GM12878 (cell line): ENCODE data around the gene LPCAT3. TPM values are rescaled to one million over a fixed set of nuclear protein-coding genes. Genes with fewer than 3 reads are reported as not detected.

Experiments used
- ATAC-seq: fragments of 200-7000 bp; cut with Tn5 transposase; 3 replicates; pipeline ENCODE4 v1.9.1; 2020; ENCODE audit warnings: mild to moderate bottlenecking, moderate library complexity
- BruUV-seq: library from RNA; stranded (reverse); fragments of 400-500 nt; replicated peaks from 2 replicates; lab custom pipeline; 2021; lab: Mats Ljungman, UMichigan
- CTCF ChIA-PET: fragments of 300-600 bp; sonication (Branson Sonifier 250); formaldehyde crosslinking; extraction: SDS; loops from one replicate; lab custom pipeline; 2021; ENCODE audit warnings: inconsistent platforms; lab: Yijun Ruan, JAX
- POLR2A ChIA-PET: fragments of 350-600 bp; formaldehyde crosslinking; extraction: SDS; loops from one replicate; lab custom pipeline; 2021; ENCODE audit warnings: inconsistent platforms; lab: Charles Lee
- RAD21 ChIA-PET: fragments of 300-600 bp; sonication (Branson Sonifier 250); formaldehyde crosslinking; loops from one replicate; lab custom pipeline; 2023; ENCODE audit warnings: antibody characterized with exemption; ENCODE audit not compliant: unreplicated experiment; lab: Charles Lee
- SMC1A ChIA-PET: fragments of 300-600 bp; sonication (Branson Sonifier 250); formaldehyde crosslinking; loops from one replicate; lab custom pipeline; 2023; ENCODE audit not compliant: unreplicated experiment, uncharacterized antibody; lab: Charles Lee
- DNase-seq: peaks from one replicate; pipeline ENCODE4 v3.0.0-alpha.2; 2011; ENCODE audit warnings: low read depth, low spot score
- FAIRE-seq: peaks from 3 replicates; lab custom pipeline; 2011; peaks lifted over from hg19 to GRCh38; lab: Jason Lieb, UNC
- H2AFZ ChIP-seq: 2 replicates; pipeline ENCODE4 v1.6.0; 2011; ENCODE audit warnings: low read depth, low read length, control low read depth; ENCODE audit not compliant: control insufficient read depth
- H3K27ac ChIP-seq: 2 replicates; pipeline ENCODE4 v1.5.1; 2011; ENCODE audit warnings: control low read depth; ENCODE audit not compliant: control insufficient read depth, insufficient read depth
- H3K27me3 ChIP-seq, 2 experiments: replicated peaks in 1 of 2; 2 replicates each; pipeline versions ENCODE4 v1.6.0 to v1.6.1; 2011; ENCODE audit warnings: low read length in 1 of 2; ENCODE audit not compliant: control insufficient read depth in 2 of 2, insufficient read depth in 2 of 2
- H3K36me3 ChIP-seq, 2 experiments: 2 replicates each; pipeline ENCODE4 v1.5.1; 2011; ENCODE audit warnings: low read length in 1 of 2; ENCODE audit not compliant: control insufficient read depth in 2 of 2, insufficient read depth in 2 of 2
- H3K4me1 ChIP-seq: 2 replicates; pipeline ENCODE4 v1.6.1; 2011; ENCODE audit warnings: mild to moderate bottlenecking, low read length, moderate library complexity, mixed read lengths; ENCODE audit not compliant: control insufficient read depth, insufficient read depth
- H3K4me2 ChIP-seq: 2 replicates; pipeline ENCODE4 v1.6.0; 2011; ENCODE audit warnings: control low read depth; ENCODE audit not compliant: control insufficient read depth, insufficient read depth
- H3K4me3 ChIP-seq: fragments of 200-600 bp; sonication (generic); 2 replicates; pipeline ENCODE4 v1.5.1; 2016
- H3K79me2 ChIP-seq: 2 replicates; pipeline ENCODE4 v1.6.0; 2011; ENCODE audit warnings: low read length; ENCODE audit not compliant: control insufficient read depth, insufficient read depth
- H3K9ac ChIP-seq: 2 replicates; pipeline ENCODE4 v1.8.0; 2011; ENCODE audit warnings: low read length, control low read depth, mixed read lengths; ENCODE audit not compliant: control insufficient read depth, insufficient read depth
- H3K9me3 ChIP-seq: replicated peaks from 3 replicates; pipeline ENCODE4 v1.5.1; 2011; ENCODE audit warnings: mild to moderate bottlenecking, low read length; ENCODE audit not compliant: control insufficient read depth, insufficient read depth
- H4K20me1 ChIP-seq: 2 replicates; pipeline ENCODE4 v1.6.0; 2011; ENCODE audit not compliant: control insufficient read depth, insufficient read depth
- LARP7 ChIP-seq: fragments of 450-650 bp; IDR thresholded peaks from 2 replicates; pipeline ENCODE4 v1.6.1; 2017; ENCODE audit warnings: mild to moderate bottlenecking
- NR2F1 ChIP-seq: fragments of 450-650 bp; conservative IDR thresholded peaks from 2 replicates; pipeline ENCODE4 v1.6.1; 2017; ENCODE audit warnings: mild to moderate bottlenecking
- POLR2A ChIP-seq: IDR thresholded peaks from 2 replicates; pipeline ENCODE4 v1.6.1; 2011; ENCODE audit warnings: low read depth, mild to moderate bottlenecking, low read length
- POLR2AphosphoS5 ChIP-seq: IDR thresholded peaks from 2 replicates; pipeline ENCODE4 v1.6.1; 2011; ENCODE audit warnings: mild to moderate bottlenecking, low read length, inconsistent platforms
- RUNX3 ChIP-seq: IDR thresholded peaks from 2 replicates; pipeline ENCODE4 v1.6.1; 2012; ENCODE audit warnings: low read length, inconsistent platforms
- SMARCA5 ChIP-seq: fragments of 450-650 bp; IDR thresholded peaks from 2 replicates; pipeline ENCODE4 v1.6.1; 2017; ENCODE audit warnings: mild to moderate bottlenecking
- WGBS: methylation state at CpG from one replicate; pipeline ENCODE4 v1.1.6; 2016; ENCODE audit warnings: low lambda C conversion rate; ENCODE audit not compliant: insufficient replicate concordance, insufficient coverage; ENCODE audit errors: missing lambda C conversion rate; 5-methylcytosine and 5-hydroxymethylcytosine counted together
- in situ Hi-C: fragments of 300-500 bp; cut with MboI; formaldehyde crosslinking; loops from 9 replicates; pipeline ENCODE4 v1.14.3; 2018; ENCODE audit warnings: mixed read lengths
- intact Hi-C: fragments of 100-400 bp; cut with micrococcal nuclease; formaldehyde crosslinking; loops from one replicate; pipeline ENCODE4 v1.14.2; 2022; ENCODE audit not compliant: unreplicated experiment
- polyA plus RNA-seq, 11 experiments: library from polyadenylated mRNA; depleted of rRNA in 4 of 11; unstranded in 6 of 11; stranded (reverse) in 5 of 11; fragments of >200 nt; fragmentation: Nextera tagmentation in 4 of 11; fragmentation: Illumina TruSeq in 1 of 11; extraction: Ambion mirVana in 4 of 11; extraction: Trizol in 1 of 11; gene quantifications; 1 replicate in 1 of 11; 2 replicates in 10 of 11; pipeline versions ENCODE4 v1.2.1 to v1.2.3, GENCODE V29; 2011 to 2016; ENCODE audit warnings: inconsistent platforms in 2 of 11, missing spikeins in 2 of 11, low read depth in 1 of 11
- total RNA-seq, 4 experiments: library from RNA; depleted of rRNA in 3 of 4; stranded (reverse); fragments of >200 nt in 3 of 4; fragmentation: Illumina TruSeq in 1 of 4; extraction: Trizol in 1 of 4; gene quantifications; 2 replicates each; pipeline versions ENCODE4 v1.2.1 to v1.2.3, GENCODE V29; 2013 to 2021
- TF ChIP-seq, protein P1 (sequence below), 3 experiments: IDR thresholded peaks in 2 of 3; conservative IDR thresholded peaks in 1 of 3; 2 replicates each; pipeline ENCODE4 v1.5.1; 2011; ENCODE audit warnings: low read depth in 3 of 3, low read length in 3 of 3, mild to moderate bottlenecking in 3 of 3, control low read depth in 2 of 3, moderate library complexity in 2 of 3, inconsistent platforms in 1 of 3, mixed read lengths in 1 of 3; ENCODE audit not compliant: control insufficient read depth in 2 of 3, insufficient read depth in 1 of 3; ENCODE audit errors: extremely low read depth in 1 of 3
- TF ChIP-seq, protein P2 (sequence below): fragments of 450-650 bp; IDR thresholded peaks from 2 replicates; pipeline ENCODE4 v1.6.1; 2017; ENCODE audit warnings: mild to moderate bottlenecking, moderate library complexity
- TF ChIP-seq, protein P3 (sequence below): fragments of 450-650 bp; conservative IDR thresholded peaks from 2 replicates; pipeline ENCODE4 v1.6.1; 2017; ENCODE audit warnings: mild to moderate bottlenecking, moderate library complexity
- TF ChIP-seq, protein P4 (sequence below): fragments of 450-650 bp; formaldehyde crosslinking; IDR thresholded peaks from 2 replicates; pipeline ENCODE4 v1.5.0; 2022; ENCODE audit warnings: mild to moderate bottlenecking, missing genetic modification characterization

LPCAT3 gene
- total and polyA plus RNA-seq, 10 of the 15 experiments (the other 5 are each of a cell fraction or from before 2014, with no cell fraction given), result 2.6 to 48.3 (median 23.0) TPM

DNA sequence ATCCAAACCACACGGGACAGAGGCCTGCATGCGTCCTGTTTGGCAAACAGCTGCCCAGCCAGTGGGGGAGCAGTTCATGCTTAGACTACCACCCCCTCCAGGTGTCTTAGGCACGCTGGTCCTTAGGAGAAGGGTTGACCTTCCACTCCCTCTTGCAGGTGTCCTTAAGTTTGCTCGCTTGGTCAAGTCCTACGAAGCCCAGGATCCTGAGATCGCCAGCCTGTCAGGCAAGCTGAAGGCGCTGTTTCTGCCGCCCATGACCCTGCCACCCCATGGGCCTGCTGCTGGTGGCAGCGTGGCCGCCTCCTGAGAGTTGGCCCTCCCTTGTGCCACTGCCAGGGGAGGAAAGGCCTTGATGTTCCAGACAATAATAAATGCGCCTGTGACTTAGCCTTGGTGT, 72.7 kb downstream of the LPCAT3 start:
- FAIRE-seq (no peak), DNase-seq (no peak), ATAC-seq (no peak)
- H2AFZ ChIP-seq, result no peak overlapping the region
- TF ChIP-seq LARP7 (peak; percentile 60; the same call in 1 of the 2 replicates), RUNX3 (no peak), POLR2AphosphoS5 (peak; percentile 18; the same call in 1 of the 2 replicates), SMARCA5 (peak; percentile 39; the same call in 1 of the 2 replicates), POLR2A (peak; percentile 31; the same call in 1 of the 2 replicates), NR2F1 (0 out of 2 replicates have a peak, but pooled peaks have one; percentile 28)
- TF ChIP-seq, protein P1, sequence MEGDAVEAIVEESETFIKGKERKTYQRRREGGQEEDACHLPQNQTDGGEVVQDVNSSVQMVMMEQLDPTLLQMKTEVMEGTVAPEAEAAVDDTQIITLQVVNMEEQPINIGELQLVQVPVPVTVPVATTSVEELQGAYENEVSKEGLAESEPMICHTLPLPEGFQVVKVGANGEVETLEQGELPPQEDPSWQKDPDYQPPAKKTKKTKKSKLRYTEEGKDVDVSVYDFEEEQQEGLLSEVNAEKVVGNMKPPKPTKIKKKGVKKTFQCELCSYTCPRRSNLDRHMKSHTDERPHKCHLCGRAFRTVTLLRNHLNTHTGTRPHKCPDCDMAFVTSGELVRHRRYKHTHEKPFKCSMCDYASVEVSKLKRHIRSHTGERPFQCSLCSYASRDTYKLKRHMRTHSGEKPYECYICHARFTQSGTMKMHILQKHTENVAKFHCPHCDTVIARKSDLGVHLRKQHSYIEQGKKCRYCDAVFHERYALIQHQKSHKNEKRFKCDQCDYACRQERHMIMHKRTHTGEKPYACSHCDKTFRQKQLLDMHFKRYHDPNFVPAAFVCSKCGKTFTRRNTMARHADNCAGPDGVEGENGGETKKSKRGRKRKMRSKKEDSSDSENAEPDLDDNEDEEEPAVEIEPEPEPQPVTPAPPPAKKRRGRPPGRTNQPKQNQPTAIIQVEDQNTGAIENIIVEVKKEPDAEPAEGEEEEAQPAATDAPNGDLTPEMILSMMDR (IDR thresholded peaks at IDR 0.05 in 2 of 3, conservative IDR thresholded peaks at IDR 0.05 in 1 of 3; ENCODE audit: control insufficient read depth in 2 of 3, extremely low read depth in 1 of 3, insufficient read depth in 1 of 3, low read depth in 3 of 3, low read length in 3 of 3), result 0 out of 6 replicates have a peak, but pooled peaks of 1 of the 3 experiments have one; percentile 4
- TF ChIP-seq, protein P2, sequence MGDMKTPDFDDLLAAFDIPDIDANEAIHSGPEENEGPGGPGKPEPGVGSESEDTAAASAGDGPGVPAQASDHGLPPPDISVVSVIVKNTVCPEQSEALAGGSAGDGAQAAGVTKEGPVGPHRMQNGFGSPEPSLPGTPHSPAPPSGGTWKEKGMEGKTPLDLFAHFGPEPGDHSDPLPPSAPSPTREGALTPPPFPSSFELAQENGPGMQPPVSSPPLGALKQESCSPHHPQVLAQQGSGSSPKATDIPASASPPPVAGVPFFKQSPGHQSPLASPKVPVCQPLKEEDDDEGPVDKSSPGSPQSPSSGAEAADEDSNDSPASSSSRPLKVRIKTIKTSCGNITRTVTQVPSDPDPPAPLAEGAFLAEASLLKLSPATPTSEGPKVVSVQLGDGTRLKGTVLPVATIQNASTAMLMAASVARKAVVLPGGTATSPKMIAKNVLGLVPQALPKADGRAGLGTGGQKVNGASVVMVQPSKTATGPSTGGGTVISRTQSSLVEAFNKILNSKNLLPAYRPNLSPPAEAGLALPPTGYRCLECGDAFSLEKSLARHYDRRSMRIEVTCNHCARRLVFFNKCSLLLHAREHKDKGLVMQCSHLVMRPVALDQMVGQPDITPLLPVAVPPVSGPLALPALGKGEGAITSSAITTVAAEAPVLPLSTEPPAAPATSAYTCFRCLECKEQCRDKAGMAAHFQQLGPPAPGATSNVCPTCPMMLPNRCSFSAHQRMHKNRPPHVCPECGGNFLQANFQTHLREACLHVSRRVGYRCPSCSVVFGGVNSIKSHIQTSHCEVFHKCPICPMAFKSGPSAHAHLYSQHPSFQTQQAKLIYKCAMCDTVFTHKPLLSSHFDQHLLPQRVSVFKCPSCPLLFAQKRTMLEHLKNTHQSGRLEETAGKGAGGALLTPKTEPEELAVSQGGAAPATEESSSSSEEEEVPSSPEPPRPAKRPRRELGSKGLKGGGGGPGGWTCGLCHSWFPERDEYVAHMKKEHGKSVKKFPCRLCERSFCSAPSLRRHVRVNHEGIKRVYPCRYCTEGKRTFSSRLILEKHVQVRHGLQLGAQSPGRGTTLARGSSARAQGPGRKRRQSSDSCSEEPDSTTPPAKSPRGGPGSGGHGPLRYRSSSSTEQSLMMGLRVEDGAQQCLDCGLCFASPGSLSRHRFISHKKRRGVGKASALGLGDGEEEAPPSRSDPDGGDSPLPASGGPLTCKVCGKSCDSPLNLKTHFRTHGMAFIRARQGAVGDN, result 0 out of 2 replicates have a peak, but pooled peaks have one; percentile 34
- TF ChIP-seq, protein P3, sequence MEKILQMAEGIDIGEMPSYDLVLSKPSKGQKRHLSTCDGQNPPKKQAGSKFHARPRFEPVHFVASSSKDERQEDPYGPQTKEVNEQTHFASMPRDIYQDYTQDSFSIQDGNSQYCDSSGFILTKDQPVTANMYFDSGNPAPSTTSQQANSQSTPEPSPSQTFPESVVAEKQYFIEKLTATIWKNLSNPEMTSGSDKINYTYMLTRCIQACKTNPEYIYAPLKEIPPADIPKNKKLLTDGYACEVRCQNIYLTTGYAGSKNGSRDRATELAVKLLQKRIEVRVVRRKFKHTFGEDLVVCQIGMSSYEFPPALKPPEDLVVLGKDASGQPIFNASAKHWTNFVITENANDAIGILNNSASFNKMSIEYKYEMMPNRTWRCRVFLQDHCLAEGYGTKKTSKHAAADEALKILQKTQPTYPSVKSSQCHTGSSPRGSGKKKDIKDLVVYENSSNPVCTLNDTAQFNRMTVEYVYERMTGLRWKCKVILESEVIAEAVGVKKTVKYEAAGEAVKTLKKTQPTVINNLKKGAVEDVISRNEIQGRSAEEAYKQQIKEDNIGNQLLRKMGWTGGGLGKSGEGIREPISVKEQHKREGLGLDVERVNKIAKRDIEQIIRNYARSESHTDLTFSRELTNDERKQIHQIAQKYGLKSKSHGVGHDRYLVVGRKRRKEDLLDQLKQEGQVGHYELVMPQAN, result no peak
- TF ChIP-seq, protein P4, sequence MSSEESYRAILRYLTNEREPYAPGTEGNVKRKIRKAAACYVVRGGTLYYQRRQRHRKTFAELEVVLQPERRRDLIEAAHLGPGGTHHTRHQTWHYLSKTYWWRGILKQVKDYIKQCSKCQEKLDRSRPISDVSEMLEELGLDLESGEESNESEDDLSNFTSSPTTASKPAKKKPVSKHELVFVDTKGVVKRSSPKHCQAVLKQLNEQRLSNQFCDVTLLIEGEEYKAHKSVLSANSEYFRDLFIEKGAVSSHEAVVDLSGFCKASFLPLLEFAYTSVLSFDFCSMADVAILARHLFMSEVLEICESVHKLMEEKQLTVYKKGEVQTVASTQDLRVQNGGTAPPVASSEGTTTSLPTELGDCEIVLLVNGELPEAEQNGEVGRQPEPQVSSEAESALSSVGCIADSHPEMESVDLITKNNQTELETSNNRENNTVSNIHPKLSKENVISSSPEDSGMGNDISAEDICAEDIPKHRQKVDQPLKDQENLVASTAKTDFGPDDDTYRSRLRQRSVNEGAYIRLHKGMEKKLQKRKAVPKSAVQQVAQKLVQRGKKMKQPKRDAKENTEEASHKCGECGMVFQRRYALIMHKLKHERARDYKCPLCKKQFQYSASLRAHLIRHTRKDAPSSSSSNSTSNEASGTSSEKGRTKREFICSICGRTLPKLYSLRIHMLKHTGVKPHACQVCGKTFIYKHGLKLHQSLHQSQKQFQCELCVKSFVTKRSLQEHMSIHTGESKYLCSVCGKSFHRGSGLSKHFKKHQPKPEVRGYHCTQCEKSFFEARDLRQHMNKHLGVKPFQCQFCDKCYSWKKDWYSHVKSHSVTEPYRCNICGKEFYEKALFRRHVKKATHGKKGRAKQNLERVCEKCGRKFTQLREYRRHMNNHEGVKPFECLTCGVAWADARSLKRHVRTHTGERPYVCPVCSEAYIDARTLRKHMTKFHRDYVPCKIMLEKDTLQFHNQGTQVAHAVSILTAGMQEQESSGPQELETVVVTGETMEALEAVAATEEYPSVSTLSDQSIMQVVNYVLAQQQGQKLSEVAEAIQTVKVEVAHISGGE (CRISPR knock-in tag), result no peak
- CTCF ChIA-PET, result interaction anchor here (0.9 to 11.6 kb wide), 15 partner anchors 9 to 199 kb away, joined by 3 to 645 read pairs (median 8); partner anchors contain the start of genes C1R, C1RL, LPCAT3 and USP5
- intact Hi-C loops, result loop anchor here (2.0 kb wide), 2 partner anchors 73 to 163 kb away; partner anchors contain the start of genes C1RL and LPCAT3
- H3K27ac ChIP-seq, result peak overlapping the region; percentile 91
- H3K27me3 ChIP-seq, result no peaks in the 10 kb centered on the region
- H3K4me2 ChIP-seq, result peak overlapping the region; percentile 61
- POLR2A ChIA-PET, result interaction anchor here (0.6 to 17.8 kb wide), 10 partner anchors 15 to 165 kb away, joined by 3 to 524 read pairs (median 8); partner anchors contain the start of genes C1RL, CDCA3, ENO2 and LPCAT3
- H3K9me3 ChIP-seq, result no peaks in the 10 kb centered on the region
- peaks cover 2 to 8% of the 10 kb centered on the region in 2 experiments; a peak in 2 of 4 replicates for H3K36me3 ChIP-seq
- H3K79me2 ChIP-seq, result peaks cover 39% of the 10 kb centered on the region
- RAD21 ChIA-PET, result interaction anchor here (1.0 to 7.0 kb wide), 12 partner anchors 14 to 164 kb away, joined by 3 to 426 read pairs (median 10); partner anchors contain the start of genes C1RL, CDCA3, LPCAT3 and SPSB2
- peak overlapping the region; percentile 90 for H3K9ac ChIP-seq
- no TSS peak for BruUV-seq
- H4K20me1 ChIP-seq, result no peaks in the 10 kb centered on the region
- WGBS, result 36% methylated on average over 11 of the region's 11 CpGs
- in situ Hi-C loops, result no loop called here
- H3K4me3 ChIP-seq, result peak overlapping the region; percentile 78
- H3K4me1 ChIP-seq, result peaks cover 46% of the 10 kb centered on the region
- SMC1A ChIA-PET, result interaction anchor here (0.6 to 11.6 kb wide), 12 partner anchors 15 to 166 kb away, joined by 3 to 395 read pairs (median 6); partner anchors contain the start of genes C1RL and ENO2
